GM19239 (cell line): Measurements from ENCODE around the gene PLEKHH2.

Experiments
- DNase-seq: peaks from one replicate; pipeline ENCODE4 v3.0.0; 2011; ENCODE audit warnings: low spot score; ENCODE audit not compliant: insufficient read length
- FAIRE-seq: peaks from 2 replicates; lab custom pipeline; 2011; peaks lifted over from hg19 to GRCh38; lab: Jason Lieb, UNC

The PLEKHH2 gene

DNA sequence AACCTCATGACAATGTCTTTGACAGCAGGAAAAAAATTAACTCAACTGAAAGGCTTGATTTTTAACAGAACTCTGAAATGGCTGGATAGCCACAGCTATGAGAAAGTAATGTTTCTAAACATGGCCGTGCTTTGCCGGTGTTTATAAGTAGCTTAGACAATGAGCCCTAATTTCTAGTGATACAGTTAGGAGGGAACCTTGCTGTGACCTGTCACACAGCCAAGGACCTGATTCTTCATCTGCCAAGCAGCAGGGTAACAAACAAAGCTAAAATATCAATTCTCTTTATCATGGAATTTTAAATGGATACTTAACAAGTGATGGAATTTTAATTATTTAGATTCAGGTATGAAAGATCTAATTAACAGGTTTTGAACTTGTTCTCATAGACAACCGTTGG is 112.5 kb downstream of the PLEKHH2 start:
- no peak for FAIRE-seq
- no peak for DNase-seq

DNA sequence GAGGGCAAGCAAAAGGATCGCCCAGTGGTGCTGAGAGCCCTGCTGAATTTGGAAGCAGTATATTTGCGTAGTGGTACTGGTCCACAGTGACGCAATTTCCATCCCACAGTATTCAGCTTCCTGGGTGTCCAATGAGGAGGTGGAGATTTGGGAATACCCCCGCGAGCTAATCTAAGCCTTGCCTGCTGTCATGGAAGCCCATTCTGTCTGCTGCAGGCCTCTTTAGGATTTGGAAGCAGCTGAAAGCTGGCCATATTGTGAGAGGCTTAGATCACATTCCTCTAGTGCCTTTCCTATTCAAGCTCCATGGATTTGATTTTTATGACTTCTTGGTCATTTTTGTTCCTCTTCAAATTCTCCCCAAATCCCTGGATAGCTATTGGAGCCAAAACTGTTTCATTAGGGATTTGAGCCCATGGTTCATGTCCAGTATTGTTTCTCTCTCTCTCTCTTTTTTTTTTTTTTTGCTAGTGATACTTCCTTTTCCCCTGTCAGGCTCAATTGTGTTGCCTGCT is 114.5 kb downstream of the PLEKHH2 start:
- DNase-seq = no peak
- FAIRE-seq = no peak

DNA sequence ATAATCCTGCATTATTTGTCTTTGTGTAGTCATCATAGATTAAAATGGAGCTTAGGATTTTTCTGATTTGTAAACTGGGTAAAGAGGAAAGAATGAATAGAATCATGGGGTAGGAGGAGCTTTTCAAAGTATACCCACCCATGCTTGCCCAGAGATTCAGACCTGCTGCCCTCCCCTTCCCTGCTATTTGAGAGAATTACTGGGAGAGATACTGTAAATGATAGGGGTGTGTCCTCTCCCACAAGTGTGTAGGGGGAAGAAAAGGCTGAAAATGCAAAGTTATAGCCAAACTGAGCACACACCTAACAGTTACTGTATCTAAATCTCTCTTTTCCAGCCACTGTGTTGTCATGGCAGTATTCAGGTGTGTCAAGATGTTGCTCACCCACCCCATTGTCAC is 115.2 kb downstream of the PLEKHH2 start:
- no peak for FAIRE-seq
- no peak for DNase-seq

DNA sequence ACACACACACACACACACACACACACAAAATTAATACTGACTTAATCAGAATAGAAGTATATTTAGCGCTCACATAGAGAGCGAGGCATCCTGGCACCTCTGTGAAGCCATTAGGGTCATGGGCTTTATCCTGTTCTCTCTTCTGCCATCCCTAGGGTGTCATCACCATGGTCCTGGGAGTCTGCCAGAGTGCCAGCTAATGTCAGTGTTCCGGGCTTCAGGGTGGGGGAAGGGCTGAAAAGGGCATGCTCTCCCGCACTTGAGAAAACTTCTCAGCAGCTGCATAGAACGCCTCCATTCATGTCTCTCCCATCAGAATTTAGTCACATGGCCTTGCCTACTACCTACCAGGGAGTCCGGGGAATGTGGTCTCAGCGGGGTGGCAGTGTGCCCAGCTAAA is 117.1 kb downstream of the PLEKHH2 start:
- no peak for DNase-seq
- FAIRE-seq = no peak

DNA sequence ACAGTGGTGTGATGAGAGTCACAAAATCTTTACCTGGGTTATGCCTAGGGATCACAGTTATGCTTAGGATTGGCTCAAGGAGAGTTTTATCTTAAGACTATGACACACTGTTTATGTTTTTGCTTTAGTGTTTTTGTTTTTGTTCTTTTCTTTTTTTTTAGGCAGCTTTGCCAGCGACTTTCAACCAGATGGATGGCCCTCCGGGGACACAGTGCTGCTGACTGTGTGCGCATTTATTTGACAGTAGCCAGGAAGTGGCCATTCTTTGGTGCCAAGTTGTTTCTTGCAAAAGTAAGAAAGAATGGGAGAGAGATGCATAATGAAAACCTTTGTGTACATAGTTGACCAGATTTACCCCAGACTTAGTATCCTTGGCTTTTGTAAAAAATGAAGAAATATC is 121.7 kb downstream of the PLEKHH2 start:
- FAIRE-seq = no peak
- no peak for DNase-seq

DNA sequence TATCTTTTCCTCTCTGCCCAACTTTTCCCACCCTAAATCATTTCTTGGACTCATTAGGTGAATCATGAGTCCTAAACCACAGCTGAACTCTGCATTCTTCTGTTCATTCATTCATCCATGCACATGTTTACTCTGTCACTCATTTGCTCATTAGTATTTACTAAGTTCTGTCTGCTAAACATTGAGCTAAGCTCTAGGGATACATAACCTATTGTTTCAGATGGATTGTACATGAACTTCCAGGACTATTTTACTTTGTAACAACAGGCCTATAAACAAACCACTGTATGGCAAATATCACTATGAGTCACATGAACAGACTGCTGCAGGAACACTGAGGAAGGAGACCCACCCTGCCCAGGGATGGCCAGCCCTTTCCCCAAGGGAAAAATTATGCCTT is 122.1 kb downstream of the PLEKHH2 start:
- FAIRE-seq (no peak), DNase-seq (no peak)

DNA sequence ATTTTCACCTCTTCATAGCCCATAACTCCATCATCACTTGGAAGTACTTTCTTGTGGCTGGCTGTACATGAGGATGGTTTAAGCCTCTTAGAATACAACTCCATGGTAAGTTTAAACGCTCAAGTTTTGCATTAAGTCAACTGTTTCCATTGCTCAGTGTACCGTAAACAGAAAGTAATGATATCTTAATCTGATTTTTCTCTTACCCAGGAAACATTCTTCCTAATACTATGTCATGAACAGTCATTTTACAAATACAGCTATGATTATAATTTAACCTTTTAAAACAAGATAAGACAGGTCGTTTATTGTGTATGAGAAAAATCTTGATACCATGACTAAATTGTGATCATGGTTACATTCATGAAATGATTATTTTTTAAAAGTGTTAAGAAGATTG is 125.2 kb downstream of the PLEKHH2 start:
- DNase-seq (no peak), FAIRE-seq (no peak)

DNA sequence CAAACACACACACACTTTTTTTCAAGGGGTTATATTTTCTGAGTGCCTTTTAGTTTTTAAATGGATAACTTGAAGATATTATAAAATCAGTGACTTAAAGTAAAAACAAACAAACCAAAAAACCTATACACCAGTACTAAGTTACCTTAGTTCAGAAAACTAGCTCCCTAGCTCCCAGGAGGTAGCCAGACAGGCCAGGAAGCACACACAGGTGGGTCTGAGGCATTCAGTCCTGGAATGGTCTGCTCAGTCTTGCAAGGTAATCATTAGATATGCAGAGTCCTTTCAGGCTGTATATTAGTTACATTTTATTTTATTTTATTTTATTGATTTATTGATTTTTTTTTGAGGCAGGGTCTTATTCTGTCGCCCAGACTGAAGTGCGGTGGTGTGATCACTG is 126.0 kb downstream of the PLEKHH2 start:
- no peak for FAIRE-seq

DNA sequence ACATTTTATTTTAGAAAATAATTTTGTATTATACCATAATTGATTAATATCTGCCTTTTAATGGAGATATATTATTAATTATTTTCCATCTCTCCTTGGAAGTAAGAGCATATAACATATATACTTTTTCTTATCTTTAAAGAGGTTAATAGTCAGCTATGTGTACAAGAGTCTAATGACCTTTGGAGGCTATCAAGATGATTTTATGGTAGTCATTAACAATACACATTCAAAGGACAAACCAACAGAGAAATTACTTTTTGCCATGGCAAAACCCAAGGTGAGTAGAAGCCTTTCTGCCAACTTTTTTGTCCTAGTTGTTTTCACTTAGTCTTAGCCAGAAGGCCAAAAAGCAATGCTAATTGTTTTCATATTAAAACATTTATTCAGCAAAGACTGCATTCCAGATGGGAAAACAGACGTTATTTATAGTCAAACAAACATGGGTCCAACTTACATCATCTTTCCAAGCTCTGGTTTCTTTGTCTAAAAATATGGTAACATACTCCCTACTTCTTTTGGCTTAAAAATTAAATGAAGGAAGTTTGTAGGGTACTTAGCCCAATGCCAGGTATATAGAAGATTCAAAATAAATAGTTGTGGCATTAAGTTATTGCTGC is 127.1 kb downstream of the PLEKHH2 start:
- FAIRE-seq (no peak), DNase-seq (no peak)

More for the DNA sequence above, 126.0 kb downstream of the PLEKHH2 start:
- no peak for DNase-seq

DNA sequence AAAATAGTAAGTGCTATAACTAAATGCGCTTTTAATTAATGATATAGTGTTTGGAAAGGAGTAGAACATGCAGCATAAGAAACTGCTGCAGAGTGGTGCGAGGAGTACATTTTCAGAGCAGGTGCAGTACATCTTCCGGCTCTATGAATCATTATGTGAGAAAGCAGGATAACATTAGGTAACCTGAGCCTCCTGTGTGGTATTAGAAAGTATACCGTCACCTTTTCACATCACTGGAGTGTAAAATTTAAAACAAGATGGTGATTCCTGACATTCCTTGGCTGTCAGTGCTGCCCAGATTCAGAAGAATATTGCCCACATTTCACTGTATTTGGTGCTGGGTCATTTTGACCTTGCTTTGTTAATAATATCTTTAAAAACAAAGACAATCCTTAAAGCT is 128.9 kb downstream of the PLEKHH2 start:
- no peak for DNase-seq
- FAIRE-seq = no peak

DNA sequence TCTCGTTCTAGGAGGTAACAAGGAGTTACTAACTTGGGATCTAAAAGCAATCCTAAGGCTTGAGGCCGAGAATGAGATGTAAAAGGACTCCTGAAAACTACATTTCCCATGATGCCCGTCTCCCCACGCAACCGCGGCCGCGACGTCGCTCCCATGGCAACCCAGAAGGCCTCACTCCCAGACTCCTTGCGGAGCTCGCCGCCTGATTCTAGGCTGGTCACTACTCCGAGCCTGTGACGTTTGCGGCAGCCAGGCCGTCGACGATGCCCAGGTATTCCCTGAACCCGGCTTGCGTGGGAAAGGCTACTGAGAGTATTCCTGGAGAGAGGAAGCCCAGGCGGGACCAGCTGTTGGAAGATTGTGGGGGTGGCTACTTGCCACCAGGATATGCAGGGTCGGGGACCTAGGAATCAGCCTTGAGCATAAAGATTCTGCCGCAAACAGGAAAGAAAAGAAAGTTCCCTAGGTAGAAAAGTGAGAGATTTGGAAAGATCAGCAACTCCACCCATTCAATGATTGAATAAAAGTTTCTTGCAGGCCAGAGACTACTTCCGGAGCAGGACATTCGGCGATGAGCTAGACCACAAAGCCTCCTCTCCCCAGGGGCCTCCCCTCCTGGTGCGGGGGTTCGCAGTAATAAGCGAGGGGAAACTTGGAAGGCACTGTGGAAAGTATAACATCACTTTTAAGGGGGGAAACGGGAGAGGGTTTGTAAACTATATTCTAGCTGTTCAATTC is 137.0 kb downstream of the PLEKHH2 start, which contains the start of gene DYNC2LI1:
TSS of gene DYNC2LI1 (plus strand) at position 164 of the 738 bp plus-strand sequence. CDS start at position 264, 100 bp downstream.
- peak; percentile 85 for DNase-seq
- FAIRE-seq = peak; percentile 95

DNA sequence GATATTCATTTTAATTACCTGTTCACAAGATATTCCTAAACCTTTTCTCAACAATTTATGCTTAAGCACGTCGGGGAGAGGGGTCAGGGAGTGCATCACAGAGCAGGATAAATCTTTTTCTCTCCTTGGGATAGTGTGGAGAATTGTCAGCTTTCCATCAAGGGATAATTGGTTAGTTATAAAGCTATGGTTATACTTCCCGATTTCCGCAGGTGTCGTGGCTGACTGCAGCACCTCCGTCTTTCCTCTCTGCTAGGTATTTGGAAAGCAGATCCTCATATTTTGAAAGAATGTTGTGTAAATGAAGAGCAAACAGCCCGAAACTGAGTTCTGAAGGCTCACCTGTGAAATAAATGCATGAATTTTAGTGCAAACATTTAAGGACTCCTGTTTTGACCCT is 137.6 kb downstream of the PLEKHH2 start:
- DNase-seq = no peak
- FAIRE-seq = no peak

DNA sequence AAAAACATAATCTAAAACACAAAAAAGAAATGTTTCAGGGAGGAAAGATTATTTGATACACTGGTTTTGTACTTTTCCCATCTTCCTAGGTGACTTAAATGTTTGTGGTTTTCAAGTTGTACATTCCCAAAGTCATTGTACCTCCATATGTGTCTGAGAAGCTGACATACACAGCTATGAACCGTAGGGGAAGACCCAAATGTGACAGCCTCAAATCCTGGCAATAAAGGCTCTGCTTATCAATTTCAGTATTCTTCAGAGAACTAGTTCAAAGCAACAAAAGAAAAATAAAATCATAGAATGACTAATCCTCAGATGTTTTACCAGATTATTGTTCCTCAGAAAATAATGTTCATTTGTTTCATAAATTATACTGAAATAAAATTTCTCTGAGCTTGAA is 139.3 kb downstream of the PLEKHH2 start:
- FAIRE-seq = no peak
- no peak for DNase-seq

DNA sequence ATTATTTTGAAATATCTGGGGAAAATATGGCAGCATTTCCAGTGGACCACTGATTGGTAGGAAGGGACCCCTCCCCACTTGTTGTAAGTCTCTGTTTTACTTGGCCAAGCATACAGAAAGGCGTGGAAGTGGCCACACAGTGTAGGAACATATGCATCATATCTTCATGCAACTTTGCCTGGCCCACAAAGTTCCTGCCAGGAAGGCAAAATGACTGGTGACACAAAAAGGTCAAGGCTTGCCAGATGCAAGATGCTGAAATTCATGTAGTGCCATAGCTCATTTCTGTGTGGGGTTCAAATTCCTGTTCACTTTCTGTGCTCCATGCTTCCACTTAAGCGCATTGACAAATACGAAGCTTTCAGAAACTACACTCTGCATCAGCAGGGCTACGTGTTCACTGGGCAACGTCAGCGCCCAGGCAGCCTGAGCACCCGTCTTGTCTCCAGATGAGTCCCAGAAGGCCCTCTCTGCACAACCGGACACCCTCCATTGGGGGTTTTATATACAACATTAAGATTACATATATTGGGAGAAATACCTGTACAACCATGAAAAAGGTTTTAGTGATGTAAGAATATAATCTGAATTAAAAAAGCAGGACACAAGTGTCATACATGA is 140.4 kb downstream of the PLEKHH2 start:
- DNase-seq (no peak), FAIRE-seq (no peak)

DNA sequence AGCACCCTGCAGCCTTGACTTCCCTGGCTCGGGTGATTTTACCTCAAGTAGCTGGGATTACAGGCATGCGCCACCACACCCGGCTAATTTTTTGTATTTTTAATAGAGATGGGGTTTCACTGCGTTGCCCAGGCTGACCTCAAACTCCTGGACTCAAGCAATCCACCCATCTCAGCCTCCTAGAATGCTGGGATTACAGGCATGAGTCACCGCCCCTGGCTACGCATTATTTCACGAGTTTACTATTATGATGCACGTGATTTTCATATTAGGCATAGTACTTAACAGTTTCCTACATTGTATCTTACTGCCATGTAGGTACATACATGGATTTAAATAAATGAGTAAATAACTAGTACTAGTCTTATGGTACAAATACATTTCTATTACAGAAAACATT is 141.2 kb downstream of the PLEKHH2 start:
- FAIRE-seq (no peak), DNase-seq (no peak)

DNA sequence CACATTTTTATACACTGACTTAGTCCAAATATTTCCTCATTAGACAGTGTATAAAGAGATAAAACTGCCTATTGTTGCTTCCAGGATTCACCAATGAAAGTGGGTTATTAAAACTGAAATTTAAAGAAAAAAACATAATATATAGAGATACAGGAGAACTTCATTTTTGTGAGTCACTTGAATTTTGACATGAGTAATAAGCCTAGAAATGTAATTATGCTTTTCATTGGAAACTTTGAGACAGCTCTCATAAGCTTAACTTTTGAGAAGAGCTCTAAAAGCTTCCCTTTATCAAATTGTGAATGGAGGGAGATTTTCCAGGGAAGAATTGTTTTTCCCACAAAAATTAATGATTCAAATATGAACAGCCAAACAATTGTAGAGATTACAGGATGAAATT is 150.8 kb downstream of the PLEKHH2 start:
- FAIRE-seq (no peak), DNase-seq (no peak)

DNA sequence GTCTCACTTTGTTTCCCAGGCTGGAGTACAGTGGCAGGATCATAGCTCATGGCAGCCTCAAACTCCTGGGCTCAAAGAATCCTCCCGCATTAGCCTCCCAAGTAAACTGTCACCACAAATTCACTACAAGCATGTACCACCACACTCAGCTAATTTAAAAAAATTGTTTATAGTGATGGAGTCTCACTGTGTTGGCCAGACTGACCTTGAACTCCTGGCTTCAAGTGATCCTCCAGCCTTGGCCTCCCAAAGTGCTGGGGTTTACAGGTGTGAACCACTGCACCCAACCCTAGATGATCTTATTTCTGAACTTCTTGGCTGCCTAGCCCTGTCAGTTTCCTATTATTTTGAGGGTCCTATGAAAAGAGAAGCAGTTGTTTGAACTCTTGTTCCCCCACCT is 151.6 kb downstream of the PLEKHH2 start:
- no peak for FAIRE-seq
- DNase-seq = no peak

DNA sequence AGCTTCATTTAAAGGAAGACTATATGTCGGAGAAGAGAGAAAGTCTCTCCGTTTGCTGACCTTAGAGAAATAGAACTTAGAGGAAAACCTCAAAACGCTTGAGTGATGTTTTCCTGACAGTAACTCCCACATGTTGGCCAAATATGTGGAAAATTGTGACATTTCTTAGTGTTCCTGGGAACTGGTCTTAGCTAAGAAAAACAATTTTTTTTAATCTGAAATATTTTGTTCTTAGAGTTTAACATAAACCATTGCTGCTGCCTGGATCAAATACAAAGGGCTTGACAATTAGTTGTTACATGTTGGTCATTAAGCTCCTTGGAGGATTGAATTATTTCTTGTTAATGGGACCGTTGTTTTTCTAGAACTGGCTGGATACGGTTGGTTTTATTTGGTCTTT is 153.1 kb downstream of the PLEKHH2 start:
- no peak for FAIRE-seq
- DNase-seq = no peak

DNA sequence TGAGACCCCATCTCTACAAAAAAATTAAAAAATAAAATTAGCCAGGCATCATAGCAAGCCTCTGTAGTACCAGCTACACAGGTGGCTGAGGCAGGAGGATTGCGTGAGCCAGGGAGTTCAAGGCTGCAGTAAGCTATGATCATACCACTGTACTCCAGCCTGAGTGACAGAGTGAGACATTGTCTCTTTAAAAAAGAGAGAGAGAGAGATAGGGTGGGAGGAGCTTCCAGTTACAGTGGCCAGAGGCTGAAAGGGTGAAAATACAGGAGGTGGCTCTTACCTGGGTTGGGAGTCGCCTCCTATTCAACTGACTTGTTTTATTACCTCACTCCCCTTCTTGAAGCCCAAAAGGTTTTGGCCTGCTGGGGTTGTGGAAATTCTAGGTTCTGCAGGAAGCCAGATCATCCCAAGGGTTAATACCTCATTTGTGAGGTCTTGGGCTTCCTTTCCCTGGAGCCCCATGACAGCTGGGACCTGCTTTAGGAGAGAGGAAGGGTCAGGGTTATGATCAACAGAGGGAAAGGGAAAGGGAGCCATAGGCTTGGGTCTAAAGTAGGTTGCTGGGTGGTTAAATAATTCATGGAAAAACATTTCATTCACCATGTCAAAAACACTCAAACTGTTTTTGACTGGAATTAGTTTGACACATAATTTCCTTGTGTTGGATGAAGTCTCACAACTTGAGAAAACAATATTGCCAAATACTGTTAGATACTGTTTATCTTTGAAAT is 154.1 kb downstream of the PLEKHH2 start:
- FAIRE-seq (peak; percentile 8), DNase-seq (no peak)

DNA sequence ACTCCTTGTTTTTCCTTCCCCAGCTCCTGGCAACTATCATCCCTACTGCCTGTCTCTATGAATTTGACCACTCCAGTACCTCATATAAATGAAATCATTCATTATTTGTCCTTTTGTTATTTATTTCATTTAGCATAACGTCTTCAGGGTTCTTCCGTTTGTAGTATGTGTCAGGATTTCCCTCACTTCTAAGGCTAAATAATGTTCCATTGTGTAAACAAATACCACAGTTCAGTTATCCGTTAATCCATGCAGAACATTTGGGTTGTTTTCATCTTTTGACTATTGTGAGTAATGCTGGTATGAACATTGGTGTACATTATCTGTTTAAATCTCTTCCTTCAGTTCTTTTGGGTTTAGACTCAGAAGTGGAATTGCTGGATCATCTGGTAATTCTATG is 155.6 kb downstream of the PLEKHH2 start:
- DNase-seq (no peak), FAIRE-seq (peak; percentile 85)

DNA sequence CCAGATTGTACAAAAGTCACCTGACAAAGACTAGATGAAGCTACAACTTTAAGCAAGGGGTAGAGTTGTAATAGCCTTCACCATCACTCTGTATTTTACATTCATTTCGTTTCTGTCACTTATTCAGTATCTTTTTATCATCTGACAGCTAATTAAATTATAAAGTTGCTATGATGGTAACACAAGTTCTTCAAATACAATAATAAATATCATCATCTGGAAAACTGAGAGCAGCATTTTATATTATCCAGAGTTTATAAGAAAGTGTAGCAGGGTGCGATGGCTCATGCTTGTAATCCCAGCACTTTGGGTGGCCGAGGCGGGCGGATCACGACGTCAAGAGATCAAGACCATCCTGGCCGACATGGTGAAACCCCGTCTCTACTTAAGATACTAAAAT is 157.9 kb downstream of the PLEKHH2 start:
- DNase-seq (no peak), FAIRE-seq (no peak)
